ENCODE results near the gene ZNF578. TPM values are rescaled to one million over a fixed set of nuclear protein-coding genes. Genes with fewer than 3 reads are reported as not detected.
"Not testable (repeated sequence)": the region's sequence is repeated elsewhere in the genome, so short reads cannot be mapped to it uniquely, and the experiment has no call there.

Gene ZNF578
- total RNA-seq, 1 donor from 2014 or later: 1.5 TPM

GRCh38 chr19:52507266-52507665 is 53.9 kb downstream of the ZNF578 start:
- ATAC-seq (no peak), DNase-seq (no peak)
- Histone ChIP-seq H3K27me3 (ENCODE audit: low read depth) (no peaks in the 10 kb centered on the region), H3K27ac (no peak overlapping the region), H3K36me3 (no peaks in the 10 kb centered on the region), H3K4me1 (no peaks in the 10 kb centered on the region), H3K4me3 (no peak overlapping the region), H3K9me3 (peaks cover 33% of the 10 kb centered on the region)
- intact Hi-C loops (cut with DNase I): no loop called here
- TF ChIP-seq CTCF (IDR thresholded peaks at IDR 0.05): no peak

- Histone ChIP-seq H3K9me3 (peaks cover 26% of the 10 kb centered on the region), H3K36me3 (no peaks in the 10 kb centered on the region)
Measured at GRCh38 chr19:52516191-52516590, 62.8 kb downstream of the ZNF578 start.

GRCh38 chr19:52518646-52519045 is 65.3 kb downstream of the ZNF578 start:
- DNase-seq (no peak), ATAC-seq (no peak)
- H3K27ac ChIP-seq: no peak overlapping the region
- H3K4me1 ChIP-seq: no peaks in the 10 kb centered on the region
- no peaks in the 10 kb centered on the region for H3K36me3 ChIP-seq
- peaks cover 11% of the 10 kb centered on the region for H3K9me3 ChIP-seq
- H3K27me3 ChIP-seq (ENCODE audit: low read depth): no peaks in the 10 kb centered on the region
- no peak overlapping the region for H3K4me3 ChIP-seq
- TF ChIP-seq CTCF (IDR thresholded peaks at IDR 0.05): no peak
- intact Hi-C loops (cut with DNase I): no loop called here

More at GRCh38 chr19:52516191-52516590, 62.8 kb downstream of the ZNF578 start:
- no peak overlapping the region for H3K4me3 ChIP-seq
- H3K27ac ChIP-seq: no peak overlapping the region
- DNase-seq (no peak), ATAC-seq (no peak)
- H3K4me1 ChIP-seq: no peaks in the 10 kb centered on the region
- H3K27me3 ChIP-seq (ENCODE audit: low read depth): no peaks in the 10 kb centered on the region
- intact Hi-C loops (cut with DNase I): no loop called here
- TF ChIP-seq CTCF (IDR thresholded peaks at IDR 0.05): no peak

- DNase-seq; H3K9me3 ChIP-seq; ATAC-seq; H3K27ac ChIP-seq; H3K27me3 ChIP-seq (ENCODE audit: low read depth); intact Hi-C loops (cut with DNase I); H3K4me1 ChIP-seq; H3K36me3 ChIP-seq; H3K4me3 ChIP-seq: not testable (repeated sequence)
Measured at GRCh38 chr19:52519175-52519574, 65.8 kb downstream of the ZNF578 start.

- no peak for ATAC-seq
- no peak for DNase-seq
- no peak for TF ChIP-seq CTCF (IDR thresholded peaks at IDR 0.05)
- H3K36me3 ChIP-seq: no peaks in the 10 kb centered on the region
- intact Hi-C loops (cut with DNase I): no loop called here
- peaks cover 3% of the 10 kb centered on the region for H3K9me3 ChIP-seq
- H3K4me3 ChIP-seq: no peak overlapping the region
- H3K27me3 ChIP-seq (ENCODE audit: low read depth): no peaks in the 10 kb centered on the region
- no peaks in the 10 kb centered on the region for H3K4me1 ChIP-seq
- no peak overlapping the region for H3K27ac ChIP-seq
Measured at GRCh38 chr19:52520013-52520412, 66.7 kb downstream of the ZNF578 start.

- Histone ChIP-seq H3K36me3 (no peaks in the 10 kb centered on the region), H3K4me1 (no peaks in the 10 kb centered on the region), H3K27ac (no peak overlapping the region), H3K9me3 (no peaks in the 10 kb centered on the region), H3K27me3 (ENCODE audit: low read depth) (no peaks in the 10 kb centered on the region), H3K4me3 (no peak overlapping the region)
- intact Hi-C loops (cut with DNase I): no loop called here
- ATAC-seq (no peak), DNase-seq (no peak)
- TF ChIP-seq CTCF (IDR thresholded peaks at IDR 0.05): no peak
Measured at GRCh38 chr19:52522551-52522950, 69.2 kb downstream of the ZNF578 start.

Measured in lower lobe of right lung (tissue), 2 donors.